HG02610 (cell line): ENCODE results near the gene VPS36.
"Not testable (repeated sequence)": the region's sequence is repeated elsewhere in the genome, so short reads cannot be mapped to it uniquely, and the experiment has no call there.

Source experiments
- ATAC-seq: cut with Tn5 transposase; IDR thresholded peaks from one replicate; pipeline ENCODE4 v1.9.1; 2021; ENCODE audit warnings: mild to moderate bottlenecking, moderate library complexity; ENCODE audit not compliant: unreplicated experiment

Gene VPS36

GRCh38 chr13:52383366-52383765, 67.1 kb downstream of the VPS36 start:
- ATAC-seq = no peak

GRCh38 chr13:52378312-52378711, 72.1 kb downstream of the VPS36 start:
- ATAC-seq = no peak

GRCh38 chr13:52377898-52378297, 72.5 kb downstream of the VPS36 start:
- no peak for ATAC-seq

- ATAC-seq = no peak
Measured at GRCh38 chr13:52374873-52375411, 75.5 kb downstream of the VPS36 start.

- ATAC-seq = no peak
Measured at GRCh38 chr13:52374389-52374788, 76.0 kb downstream of the VPS36 start.

GRCh38 chr13:52373277-52373676, 77.2 kb downstream of the VPS36 start:
- ATAC-seq = not testable (repeated sequence)

GRCh38 chr13:52371736-52372247, 78.6 kb downstream of the VPS36 start:
- ATAC-seq = no peak

GRCh38 chr13:52366291-52366690, 84.1 kb downstream of the VPS36 start:
- ATAC-seq = no peak
